ENCODE results near the gene AMZ2.

The AMZ2 gene

DNA sequence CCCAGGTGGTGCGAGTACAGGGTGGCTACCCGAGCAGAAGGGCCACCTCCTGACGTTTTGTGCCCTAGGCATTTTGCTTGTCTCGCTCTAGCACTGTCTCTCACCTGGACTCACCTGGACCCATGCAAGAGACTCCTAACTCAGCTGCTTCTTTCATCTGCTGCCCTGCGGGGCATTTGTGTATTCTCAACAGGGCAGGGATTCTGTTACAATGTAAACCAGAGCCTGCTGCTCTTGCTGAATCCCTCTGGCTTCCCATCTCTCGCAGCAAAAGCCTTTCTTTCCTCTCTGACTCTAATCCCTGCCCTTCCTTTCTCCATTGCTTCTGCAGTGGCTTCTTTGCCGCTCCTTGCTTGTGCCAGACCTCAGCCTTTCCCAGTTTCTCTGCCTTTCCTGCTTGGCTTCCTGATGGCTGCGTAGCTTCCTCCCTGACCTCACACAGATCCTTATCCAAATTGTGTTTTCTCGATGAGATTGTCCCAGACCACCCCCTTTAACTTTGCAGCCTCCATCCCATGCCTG lies 53.7 kb downstream of the AMZ2 start:
- H3K4me3 ChIP-seq (ENCODE audit: low read length): no peak overlapping the region
- DNase-seq (ENCODE audit: low read depth, low spot score): no peak

DNA sequence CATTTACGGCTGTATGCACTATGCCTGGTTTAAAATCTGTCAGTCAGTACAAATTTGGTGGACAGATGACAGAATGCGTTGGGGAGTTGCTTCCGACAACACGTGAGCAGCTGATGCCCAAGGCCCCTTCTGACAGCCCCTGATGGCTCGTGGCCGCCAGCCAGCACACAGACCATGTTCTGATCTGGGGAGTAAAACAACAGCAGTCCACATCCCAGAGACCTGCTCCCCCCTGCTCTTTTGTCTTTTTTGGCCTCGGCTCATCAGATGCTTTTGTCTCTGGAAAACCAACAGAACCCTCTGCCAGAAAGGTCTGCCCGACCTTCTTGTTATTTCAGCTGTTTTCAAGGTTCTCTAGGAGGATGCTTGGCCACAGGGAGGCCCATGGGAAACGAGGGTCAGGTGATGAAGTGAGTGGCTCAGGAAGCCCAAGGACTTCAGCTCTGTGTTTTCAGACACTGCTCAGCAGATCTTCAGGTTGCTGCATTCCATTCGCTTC lies 54.3 kb downstream of the AMZ2 start:
- no peak for DNase-seq (ENCODE audit: low read depth, low spot score)
- no peak overlapping the region for H3K4me3 ChIP-seq (ENCODE audit: low read length)

- DNase-seq (ENCODE audit: low read depth, low spot score): no peak
Measured at GRCh38 chr17:68302666-68303065, 54.8 kb downstream of the AMZ2 start.

DNA sequence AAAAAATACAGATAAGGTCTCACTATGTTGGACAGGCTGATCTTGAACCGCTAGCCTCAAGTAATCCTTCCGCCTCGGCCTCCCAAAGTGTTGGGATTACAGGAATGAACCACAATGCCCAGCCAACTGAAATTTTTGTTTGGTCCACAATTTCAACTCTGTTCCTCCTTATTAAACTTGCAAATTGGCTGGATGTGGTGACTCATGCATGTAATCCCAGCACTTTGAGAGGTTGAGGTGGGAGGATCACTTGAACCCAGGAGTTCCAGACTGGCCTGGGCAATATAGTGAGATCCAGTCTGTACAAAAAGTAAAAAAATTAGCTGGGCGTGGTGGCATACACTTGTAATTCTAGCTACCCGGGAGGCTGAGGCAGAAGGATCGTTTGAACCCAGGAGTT lies 56.9 kb downstream of the AMZ2 start:
- H3K4me3 ChIP-seq (ENCODE audit: low read length): no peak overlapping the region
- no peak for DNase-seq (ENCODE audit: low read depth, low spot score)

More at GRCh38 chr17:68302666-68303065, 54.8 kb downstream of the AMZ2 start:
- no peak overlapping the region for H3K4me3 ChIP-seq (ENCODE audit: low read length)

- no peak for DNase-seq (ENCODE audit: low read depth, low spot score)
- no peak overlapping the region for H3K4me3 ChIP-seq (ENCODE audit: low read length)
Measured at GRCh38 chr17:68305142-68305541, 57.3 kb downstream of the AMZ2 start.
